ENCODE data around the gene SORT1.

Gene SORT1

GRCh38 chr1:109283748-109284600 is 113.7 kb downstream of the SORT1 start:
- TF ChIP-seq CTCF (IDR thresholded peaks at IDR 0.05; ENCODE audit: control insufficient read depth, insufficient read depth, low read depth, low read length, missing control alignments) = no peak
- no peak for DNase-seq (ENCODE audit: low read depth)
- H3K4me3 ChIP-seq (ENCODE audit: control insufficient read depth, low read depth, low read length) = peak overlapping the region; percentile 85

GRCh38 chr1:109282952-109283747 is 114.6 kb downstream of the SORT1 start, which contains the start of gene PSRC1:
PSRC1 (minus strand) TSS chr1:109283145.
- peak within 1 kb of the TSS; percentile 85 for H3K4me3 ChIP-seq (ENCODE audit: control insufficient read depth, low read depth, low read length)
- peak; percentile 83 for DNase-seq (ENCODE audit: low read depth)
- TF ChIP-seq CTCF (IDR thresholded peaks at IDR 0.05; ENCODE audit: control insufficient read depth, insufficient read depth, low read depth, low read length, missing control alignments) = peak; percentile 81

GRCh38 chr1:109282497-109282951 is 115.2 kb downstream of the SORT1 start:
- no peak for TF ChIP-seq CTCF (IDR thresholded peaks at IDR 0.05; ENCODE audit: control insufficient read depth, insufficient read depth, low read depth, low read length, missing control alignments)
- H3K4me3 ChIP-seq (ENCODE audit: control insufficient read depth, low read depth, low read length) = peak overlapping the region; percentile 85
- DNase-seq (ENCODE audit: low read depth) = no peak

- no peak for DNase-seq (ENCODE audit: low read depth)
- no peak for TF ChIP-seq CTCF (IDR thresholded peaks at IDR 0.05; ENCODE audit: control insufficient read depth, insufficient read depth, low read depth, low read length, missing control alignments)
These were observed 115.8 kb downstream of the SORT1 start for GRCh38 chr1:109281680-109282496.

GRCh38 chr1:109280862-109281261 is 116.9 kb downstream of the SORT1 start:
- DNase-seq (ENCODE audit: low read depth) = no peak
- H3K4me3 ChIP-seq (ENCODE audit: control insufficient read depth, low read depth, low read length) = no peak overlapping the region
- TF ChIP-seq CTCF (IDR thresholded peaks at IDR 0.05; ENCODE audit: control insufficient read depth, insufficient read depth, low read depth, low read length, missing control alignments) = no peak

More at GRCh38 chr1:109281680-109282496, 115.8 kb downstream of the SORT1 start:
- peak overlapping the region; percentile 85 for H3K4me3 ChIP-seq (ENCODE audit: control insufficient read depth, low read depth, low read length)

Data from AG09309 (cell line).